Measurements from ENCODE around the gene XPO5.
"Not testable (repeated sequence)": the region's sequence is repeated elsewhere in the genome, so short reads cannot be mapped to it uniquely, and the experiment has no call there.

Gene XPO5

GRCh38 chr6:43588194-43588593, 12.4 kb upstream of the XPO5 start:
- DNase-seq (ENCODE audit: insufficient read length, low spot score) = no peak
- no peak for FAIRE-seq

- FAIRE-seq (no peak), DNase-seq (ENCODE audit: insufficient read length, low spot score) (no peak)
These were observed 9.2 kb upstream of the XPO5 start for GRCh38 chr6:43584892-43585570.

- no peak for DNase-seq (ENCODE audit: insufficient read length, low spot score)
- FAIRE-seq = no peak
These were observed 7.1 kb upstream of the XPO5 start for GRCh38 chr6:43582911-43583310.

- DNase-seq (ENCODE audit: insufficient read length, low spot score) (no peak), FAIRE-seq (no peak)
These were observed 3.3 kb upstream of the XPO5 start for GRCh38 chr6:43579171-43579570.

GRCh38 chr6:43578748-43579147, 2.9 kb upstream of the XPO5 start:
- no peak for DNase-seq (ENCODE audit: insufficient read length, low spot score)
- FAIRE-seq = no peak

- peak; percentile 76 for FAIRE-seq
- peak; percentile 19 for DNase-seq (ENCODE audit: insufficient read length, low spot score)
These were observed 600 bp downstream of the XPO5 start for GRCh38 chr6:43575105-43575771.

GRCh38 chr6:43572015-43572414, 3.8 kb downstream of the XPO5 start:
- DNase-seq (ENCODE audit: insufficient read length, low spot score) (no peak), FAIRE-seq (no peak)

GRCh38 chr6:43570876-43571441, 4.9 kb downstream of the XPO5 start:
- FAIRE-seq = no peak
- no peak for DNase-seq (ENCODE audit: insufficient read length, low spot score)

- FAIRE-seq (no peak), DNase-seq (ENCODE audit: insufficient read length, low spot score) (no peak)
These were observed 16.5 kb downstream of the XPO5 start for GRCh38 chr6:43559328-43559727.

- FAIRE-seq; DNase-seq (ENCODE audit: insufficient read length, low spot score): not testable (repeated sequence)
These were observed 18.2 kb downstream of the XPO5 start for GRCh38 chr6:43557620-43558019.

GRCh38 chr6:43547222-43547621, 28.6 kb downstream of the XPO5 start:
- no peak for DNase-seq (ENCODE audit: insufficient read length, low spot score)
- FAIRE-seq = no peak

- DNase-seq (ENCODE audit: insufficient read length, low spot score) (no peak), FAIRE-seq (no peak)
These were observed 31.4 kb downstream of the XPO5 start for GRCh38 chr6:43544461-43544860.

- peak; percentile 45 for FAIRE-seq
- no peak for DNase-seq (ENCODE audit: insufficient read length, low spot score)
These were observed 33.9 kb downstream of the XPO5 start for GRCh38 chr6:43541774-43542471.

- DNase-seq (ENCODE audit: insufficient read length, low spot score) (no peak), FAIRE-seq (no peak)
These were observed 35.3 kb downstream of the XPO5 start for GRCh38 chr6:43540507-43540906.

- not testable (repeated sequence) for FAIRE-seq; DNase-seq (ENCODE audit: insufficient read length, low spot score)
These were observed 36.4 kb downstream of the XPO5 start for GRCh38 chr6:43539409-43539808.

- not testable (repeated sequence) for FAIRE-seq; DNase-seq (ENCODE audit: insufficient read length, low spot score)
These were observed 36.9 kb downstream of the XPO5 start for GRCh38 chr6:43538986-43539385.

GRCh38 chr6:43532201-43532600, 43.6 kb downstream of the XPO5 start:
- FAIRE-seq (no peak), DNase-seq (ENCODE audit: insufficient read length, low spot score) (no peak)

GRCh38 chr6:43524483-43524961, 51.3 kb downstream of the XPO5 start:
- no peak for FAIRE-seq

GRCh38 chr6:43523284-43523683, 52.6 kb downstream of the XPO5 start:
- no peak for DNase-seq (ENCODE audit: insufficient read length, low spot score)
- FAIRE-seq = no peak

More at GRCh38 chr6:43524483-43524961, 51.3 kb downstream of the XPO5 start:
- DNase-seq (ENCODE audit: insufficient read length, low spot score) = no peak

- no peak for DNase-seq (ENCODE audit: insufficient read length, low spot score)
These were observed 53.1 kb downstream of the XPO5 start for GRCh38 chr6:43522547-43523261.

GRCh38 chr6:43521836-43522235, 54.0 kb downstream of the XPO5 start:
- FAIRE-seq = no peak
- DNase-seq (ENCODE audit: insufficient read length, low spot score) = no peak

More at GRCh38 chr6:43522547-43523261, 53.1 kb downstream of the XPO5 start:
- FAIRE-seq = no peak

Data from GM19239 (cell line).